AG08396 (cell line): ENCODE data around the gene RSPH9.

ENCODE experiments used
- DNase-seq: peaks from one replicate; pipeline ENCODE4 v3.0.0; 2012; ENCODE audit warnings: low spot score, mixed read lengths

The RSPH9 gene

GRCh38 chr6:43712579-43712978 is 67.7 kb downstream of the RSPH9 start:
- no peak for DNase-seq

GRCh38 chr6:43713643-43714310 is 68.9 kb downstream of the RSPH9 start:
- DNase-seq: no peak

GRCh38 chr6:43714311-43715055 is 69.6 kb downstream of the RSPH9 start:
- no peak for DNase-seq

- no peak for DNase-seq
These were observed 70.4 kb downstream of the RSPH9 start for GRCh38 chr6:43715056-43715788.

- no peak for DNase-seq
These were observed 71.3 kb downstream of the RSPH9 start for GRCh38 chr6:43716099-43716498.

GRCh38 chr6:43717389-43717788 is 72.6 kb downstream of the RSPH9 start:
- DNase-seq: no peak

- no peak for DNase-seq
These were observed 73.0 kb downstream of the RSPH9 start for GRCh38 chr6:43717822-43718221.

- no peak for DNase-seq
These were observed 73.7 kb downstream of the RSPH9 start for GRCh38 chr6:43718387-43719105.

- no peak for DNase-seq
These were observed 74.7 kb downstream of the RSPH9 start for GRCh38 chr6:43719511-43719910.

- DNase-seq: no peak
These were observed 76.2 kb downstream of the RSPH9 start for GRCh38 chr6:43720999-43721398.
